Stimulated activated CD4-positive, alpha-beta T cell treated with anti-CD3 and anti-CD28 coated beads, TNF-alpha, amount 100 ng/mL, for 48 hours (primary cell): ENCODE measurements around the gene ZNF10.

Source experiments
- DNase-seq, 3 donors: peaks; one replicate each; pipeline ENCODE4 v3.0.0-alpha.2; 2020; ENCODE audit warnings: low read depth in 3 of 3

The ZNF10 gene

GRCh38 chr12:133201888-133202287 is 71.5 kb downstream of the ZNF10 start:
- no peak for DNase-seq

GRCh38 chr12:133202493-133203343 is 72.3 kb downstream of the ZNF10 start:
- DNase-seq: no peak

- no peak for DNase-seq
Observed at GRCh38 chr12:133203344-133204263, 73.2 kb downstream of the ZNF10 start.

GRCh38 chr12:133204264-133204603 is 73.8 kb downstream of the ZNF10 start:
- DNase-seq: no peak

GRCh38 chr12:133206390-133206789 is 76.0 kb downstream of the ZNF10 start:
- no peak for DNase-seq
